H1 (cell line): ENCODE results near the gene SLC22A23. TPM values are rescaled to one million over a fixed set of nuclear protein-coding genes. Genes with fewer than 3 reads are reported as not detected.

ENCODE experiments used
- CTCF ChIA-PET: fragments of 300-600 bp; sonication (Branson Sonifier 250); formaldehyde crosslinking; loops from one replicate; lab custom pipeline; 2021; ENCODE audit not compliant: partially characterized antibody; lab: Charles Lee
- POLR2A ChIA-PET: fragments of 300-600 bp; sonication (Branson Sonifier 250); formaldehyde crosslinking; loops from one replicate; lab custom pipeline; 2021; ENCODE audit warnings: inconsistent platforms; ENCODE audit not compliant: partially characterized antibody; lab: Charles Lee
- DNase-seq, 2 experiments: peaks; one replicate each; pipeline versions ENCODE4 v3.0.0 to v3.0.0-alpha.2; 2010 to 2022; ENCODE audit warnings: low spot score in 2 of 2, low read depth in 1 of 2, mixed read lengths in 1 of 2
- FAIRE-seq: peaks from 2 replicates; lab custom pipeline; 2011; peaks lifted over from hg19 to GRCh38; lab: Jason Lieb, UNC
- H2AFZ ChIP-seq: 2 replicates; pipeline ENCODE4 v1.8.1; 2012; ENCODE audit warnings: low read length, inconsistent platforms
- H2AK5ac ChIP-seq: 2 replicates; pipeline ENCODE4 v1.6.1; 2013; ENCODE audit warnings: low read depth, low read length
- H2BK120ac ChIP-seq: replicated peaks from 2 replicates; pipeline ENCODE3; 2013; ENCODE audit warnings: low read depth, low read length, inconsistent platforms
- H2BK12ac ChIP-seq: 2 replicates; pipeline ENCODE4 v1.6.1; 2013; ENCODE audit warnings: low read depth, low read length
- H2BK15ac ChIP-seq: 2 replicates; pipeline ENCODE4 v1.6.1; 2013; ENCODE audit warnings: low read length
- H2BK20ac ChIP-seq: 2 replicates; pipeline ENCODE4 v1.6.1; 2013; ENCODE audit warnings: low read length
- H2BK5ac ChIP-seq: 2 replicates; pipeline ENCODE4 v1.6.1; 2013; ENCODE audit warnings: low read depth, low read length
- H3K14ac ChIP-seq: 2 replicates; pipeline ENCODE4 v1.6.1; 2013; ENCODE audit warnings: inconsistent platforms; ENCODE audit not compliant: insufficient read length
- H3K18ac ChIP-seq: 2 replicates; pipeline ENCODE4 v1.6.1; 2013; ENCODE audit warnings: low read length; ENCODE audit errors: extremely low read depth
- H3K23ac ChIP-seq: 2 replicates; pipeline ENCODE4 v1.6.1; 2013; ENCODE audit warnings: inconsistent platforms; ENCODE audit not compliant: insufficient read length
- H3K23me2 ChIP-seq: 2 replicates; pipeline ENCODE4 v1.6.1; 2013; ENCODE audit warnings: low read depth, low read length
- H3K27ac ChIP-seq: 2 replicates; pipeline ENCODE4 v1.6.1; 2011; ENCODE audit warnings: low read depth, low read length, inconsistent platforms
- H3K27me3 ChIP-seq, 4 experiments: replicated peaks in 1 of 4; 1 replicate in 1 of 4; 2 replicates in 3 of 4; pipeline versions ENCODE4 v1.6.1 to v1.8.1; 2011 to 2013; ENCODE audit warnings: low read length in 3 of 4, mild to moderate bottlenecking in 3 of 4, inconsistent platforms in 2 of 4, mixed read lengths in 2 of 4, moderate library complexity in 1 of 4; ENCODE audit not compliant: control insufficient read depth in 3 of 4, insufficient read depth in 3 of 4; ENCODE audit errors: extremely low read depth in 1 of 4
- H3K36me3 ChIP-seq, 4 experiments: 2 replicates each; pipeline versions ENCODE4 v1.6.1 to v1.8.1; 2011 to 2013; ENCODE audit warnings: mild to moderate bottlenecking in 4 of 4, low read length in 3 of 4, moderate library complexity in 2 of 4, control low read depth in 1 of 4, inconsistent platforms in 1 of 4; ENCODE audit not compliant: insufficient read depth in 4 of 4, control insufficient read depth in 2 of 4
- H3K4ac ChIP-seq: replicated peaks from 2 replicates; pipeline ENCODE3; 2013; ENCODE audit warnings: low read length, low read depth, mixed read lengths, inconsistent platforms; ENCODE audit not compliant: insufficient read length
- H3K4me1 ChIP-seq, 4 experiments: replicated peaks in 1 of 4; 1 replicate in 1 of 4; 2 replicates in 3 of 4; pipeline versions ENCODE4 v1.6.1 to v1.8.1; 2011 to 2013; ENCODE audit warnings: low read length in 3 of 4, inconsistent platforms in 2 of 4, mixed read lengths in 1 of 4; ENCODE audit not compliant: insufficient read depth in 4 of 4, control insufficient read depth in 3 of 4
- H3K4me2 ChIP-seq, 2 experiments: 2 replicates each; pipeline versions ENCODE4 v1.6.1 to v1.8.1; 2011 to 2013; ENCODE audit warnings: low read depth in 2 of 2, low read length in 2 of 2, control low read depth in 1 of 2, inconsistent platforms in 1 of 2, mild to moderate bottlenecking in 1 of 2; ENCODE audit not compliant: insufficient read depth in 1 of 2
- H3K4me3 ChIP-seq, 4 experiments: fragments of 200-600, 300-600 bp in 1 of 4; sonication (generic), shearing (Covaris generic), sonication (Bioruptor Twin) in 1 of 4; 2 replicates each; pipeline versions ENCODE4 v1.5.1 to v1.8.1; 2011 to 2016; ENCODE audit warnings: low read length in 4 of 4, low read depth in 3 of 4, control low read depth in 2 of 4, inconsistent platforms in 2 of 4, mild to moderate bottlenecking in 2 of 4, mixed read lengths in 1 of 4, moderate library complexity in 1 of 4; ENCODE audit not compliant: insufficient read depth in 2 of 4; ENCODE audit errors: extremely low read depth in 1 of 4
- H3K56ac ChIP-seq: replicated peaks from 2 replicates; pipeline ENCODE3; 2013; ENCODE audit warnings: low read depth, mild to moderate bottlenecking, mixed read lengths, low read length, inconsistent platforms; ENCODE audit not compliant: insufficient read length
- H3K79me1 ChIP-seq: 2 replicates; pipeline ENCODE4 v1.6.1; 2013; ENCODE audit warnings: low read depth, low read length, control low read depth
- H3K79me2 ChIP-seq, 2 experiments: 2 replicates each; pipeline versions ENCODE4 v1.6.1 to v1.8.1; 2012 to 2013; ENCODE audit warnings: low read length in 2 of 2, mild to moderate bottlenecking in 2 of 2, inconsistent platforms in 1 of 2; ENCODE audit not compliant: insufficient read depth in 2 of 2, control insufficient read depth in 1 of 2
- H3K9ac ChIP-seq, 4 experiments: replicated peaks in 1 of 4; 1 replicate in 1 of 4; 2 replicates in 3 of 4; pipeline versions ENCODE4 v1.6.1 to v1.8.1; 2011 to 2013; ENCODE audit warnings: low read depth in 3 of 4, low read length in 3 of 4, control low read depth in 2 of 4, mild to moderate bottlenecking in 2 of 4, moderate library complexity in 2 of 4, inconsistent platforms in 1 of 4; ENCODE audit errors: extremely low read depth in 1 of 4
- H3K9me3 ChIP-seq, 2 experiments: 2 replicates each; pipeline versions ENCODE4 v1.6.1 to v1.8.1; 2012 to 2013; ENCODE audit warnings: mild to moderate bottlenecking in 2 of 2, moderate library complexity in 2 of 2, control low read depth in 1 of 2, inconsistent platforms in 1 of 2, low read depth in 1 of 2, low read length in 1 of 2, mixed read lengths in 1 of 2; ENCODE audit not compliant: insufficient read depth in 2 of 2
- H4K20me1 ChIP-seq, 2 experiments: replicated peaks in 1 of 2; 2 replicates each; pipeline versions ENCODE3 to v1.8.1; 2011 to 2013; ENCODE audit warnings: inconsistent platforms in 2 of 2, low read length in 2 of 2, mild to moderate bottlenecking in 1 of 2; ENCODE audit not compliant: insufficient read depth in 2 of 2, control insufficient read depth in 1 of 2
- H4K5ac ChIP-seq: 2 replicates; pipeline ENCODE4 v1.6.1; 2013; ENCODE audit warnings: low read length, low read depth, mixed read lengths, inconsistent platforms; ENCODE audit not compliant: insufficient read length
- H4K8ac ChIP-seq: 2 replicates; pipeline ENCODE4 v1.8.0; 2013; ENCODE audit warnings: mild to moderate bottlenecking, moderate library complexity, low read length, inconsistent platforms; ENCODE audit not compliant: insufficient read depth; ENCODE audit errors: extremely low read depth
- H4K91ac ChIP-seq: replicated peaks from 2 replicates; pipeline ENCODE3; 2013; ENCODE audit warnings: low read length, mixed read lengths, inconsistent platforms; ENCODE audit not compliant: insufficient read length
- CEBPB ChIP-seq: IDR thresholded peaks from 2 replicates; pipeline ENCODE4 v1.6.1; 2012; ENCODE audit warnings: low read depth, low read length
- HDAC6 ChIP-seq: IDR thresholded peaks from one replicate; pipeline ENCODE4 v1.7.1; 2012; ENCODE audit warnings: low read depth, mild to moderate bottlenecking, inconsistent platforms, low read length, moderate library complexity
- JUND ChIP-seq: IDR thresholded peaks from 2 replicates; pipeline ENCODE4 v1.6.1; 2011; ENCODE audit warnings: mild to moderate bottlenecking, improper control_type of control experiment, low read length
- NANOG ChIP-seq: IDR thresholded peaks from 2 replicates; pipeline ENCODE4 v1.6.1; 2011; ENCODE audit warnings: low read length, low read depth, mild to moderate bottlenecking, inconsistent platforms; ENCODE audit not compliant: insufficient read depth, poor library complexity, severe bottlenecking
- PHF8 ChIP-seq: fragments of 200-600 bp; sonication (generic); conservative IDR thresholded peaks from 2 replicates; pipeline ENCODE4 v1.7.1; 2012; ENCODE audit warnings: low read depth, mild to moderate bottlenecking, inconsistent platforms, low read length, moderate library complexity
- RBBP5 ChIP-seq: IDR thresholded peaks from 2 replicates; pipeline ENCODE4 v1.7.1; 2012; ENCODE audit warnings: low read depth, mild to moderate bottlenecking, inconsistent platforms, low read length, moderate library complexity, borderline replicate concordance
- SIN3A ChIP-seq, 2 experiments: IDR thresholded peaks in 1 of 2; conservative IDR thresholded peaks in 1 of 2; 2 replicates each; pipeline ENCODE4 v1.6.1; 2011 to 2012; ENCODE audit warnings: low read length in 2 of 2, improper control_type of control experiment in 1 of 2, low read depth in 1 of 2, mild to moderate bottlenecking in 1 of 2
- SUZ12 ChIP-seq: fragments of 200-600 bp; sonication (generic); IDR thresholded peaks from 2 replicates; pipeline ENCODE4 v1.6.1; 2012; ENCODE audit warnings: mild to moderate bottlenecking, inconsistent platforms, low read length, moderate library complexity, mixed read lengths
- TAF7 ChIP-seq: optimal IDR thresholded peaks from 2 replicates; pipeline ENCODE3; 2011; ENCODE audit warnings: low read depth, mild to moderate bottlenecking, inconsistent platforms, low read length, moderate library complexity, borderline replicate concordance
- ZNF274 ChIP-seq: IDR thresholded peaks from 2 replicates; pipeline ENCODE4 v1.7.0; 2012; ENCODE audit warnings: low read length, borderline replicate concordance; ENCODE audit errors: extremely low read depth
- WGBS, 2 experiments: shearing (Covaris generic) in 1 of 2; methylation state at CpG; one replicate each; pipeline versions ENCODE4 v1.1.6 to v1.1.7; 2013 to 2015; ENCODE audit warnings: low lambda C conversion rate in 2 of 2, mixed read lengths in 2 of 2, inconsistent platforms in 1 of 2, low coverage in 1 of 2, missing lambda C conversion rate in 1 of 2; ENCODE audit not compliant: insufficient replicate concordance in 2 of 2, insufficient coverage in 1 of 2, insufficient read length in 1 of 2; ENCODE audit errors: extremely low coverage in 1 of 2, missing lambda C conversion rate in 1 of 2; 5-methylcytosine and 5-hydroxymethylcytosine counted together
- polyA plus RNA-seq, 7 experiments: library from polyadenylated mRNA; depleted of rRNA in 3 of 7; stranded (reverse) in 5 of 7; unstranded in 2 of 7; fragments of >200 nt in 5 of 7; fragments of 200-250 nt in 2 of 7; gene quantifications; 1 replicate in 5 of 7; 2 replicates in 1 of 7; 4 replicates in 1 of 7; pipeline versions ENCODE4 v1.2.1 to v1.2.3, GENCODE V29; 2011 to 2013; ENCODE audit warnings: missing spikeins in 2 of 7, mixed read lengths in 2 of 7
- total RNA-seq: library from RNA; stranded (reverse); fragmentation: NEBNext Ultra II Directional; extraction: Animal tissue kit (Norgen Biotek cat#: 25700); gene quantifications from 2 replicates; pipeline ENCODE4 v1.2.1, GENCODE V29; 2021
- TF ChIP-seq, protein P1 (sequence below), 3 experiments: IDR thresholded peaks; 1 replicate in 2 of 3; 2 replicates in 1 of 3; pipeline versions ENCODE4 v1.5.1 to v1.6.1; 2011; ENCODE audit warnings: low read length in 3 of 3, mild to moderate bottlenecking in 3 of 3, inconsistent platforms in 2 of 3, low read depth in 1 of 3, moderate library complexity in 1 of 3; ENCODE audit not compliant: insufficient read depth in 1 of 3; ENCODE audit errors: control extremely low read depth in 1 of 3

The SLC22A23 gene
- total and polyA plus RNA-seq, 2 of the 8 experiments (the other 6 are each of a cell fraction or from before 2014, with no cell fraction given), result 9.9 to 38.4 TPM

GRCh38 chr6:3326981-3327380, 129.9 kb downstream of the SLC22A23 start:
- POLR2A ChIA-PET, result no interaction called here
- WGBS, 2 experiments, result 80% methylated on average over 9 of the region's 9 CpGs; no CpG with 5 or more reads in 1 of the 2 experiments
- DNase-seq, result no peak
- TF ChIP-seq TAF7, result no peak
- TF ChIP-seq SUZ12, result no peak
- TF ChIP-seq HDAC6, result no peak
- no peak for TF ChIP-seq JUND
- TF ChIP-seq NANOG, result no peak
- no peak for TF ChIP-seq PHF8
- TF ChIP-seq, protein P1, sequence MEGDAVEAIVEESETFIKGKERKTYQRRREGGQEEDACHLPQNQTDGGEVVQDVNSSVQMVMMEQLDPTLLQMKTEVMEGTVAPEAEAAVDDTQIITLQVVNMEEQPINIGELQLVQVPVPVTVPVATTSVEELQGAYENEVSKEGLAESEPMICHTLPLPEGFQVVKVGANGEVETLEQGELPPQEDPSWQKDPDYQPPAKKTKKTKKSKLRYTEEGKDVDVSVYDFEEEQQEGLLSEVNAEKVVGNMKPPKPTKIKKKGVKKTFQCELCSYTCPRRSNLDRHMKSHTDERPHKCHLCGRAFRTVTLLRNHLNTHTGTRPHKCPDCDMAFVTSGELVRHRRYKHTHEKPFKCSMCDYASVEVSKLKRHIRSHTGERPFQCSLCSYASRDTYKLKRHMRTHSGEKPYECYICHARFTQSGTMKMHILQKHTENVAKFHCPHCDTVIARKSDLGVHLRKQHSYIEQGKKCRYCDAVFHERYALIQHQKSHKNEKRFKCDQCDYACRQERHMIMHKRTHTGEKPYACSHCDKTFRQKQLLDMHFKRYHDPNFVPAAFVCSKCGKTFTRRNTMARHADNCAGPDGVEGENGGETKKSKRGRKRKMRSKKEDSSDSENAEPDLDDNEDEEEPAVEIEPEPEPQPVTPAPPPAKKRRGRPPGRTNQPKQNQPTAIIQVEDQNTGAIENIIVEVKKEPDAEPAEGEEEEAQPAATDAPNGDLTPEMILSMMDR (IDR thresholded peaks at IDR 0.05; ENCODE audit: control extremely low read depth in 1 of 3, insufficient read depth in 1 of 3, low read depth in 1 of 3, low read length in 3 of 3), result no peak
- TF ChIP-seq CEBPB, result no peak
- no peak for TF ChIP-seq ZNF274
- no peak for TF ChIP-seq RBBP5
- no peak for TF ChIP-seq SIN3A (conservative IDR thresholded peaks at IDR 0.05 in 1 of 2, IDR thresholded peaks at IDR 0.05 in 1 of 2; ENCODE audit: low read depth in 1 of 2, low read length in 2 of 2)

More at GRCh38 chr6:3326981-3327380, 129.9 kb downstream of the SLC22A23 start:
- H3K18ac ChIP-seq, result no peak overlapping the region
- H3K4ac ChIP-seq, result no peak overlapping the region
- H3K9ac ChIP-seq, result no peak overlapping the region; a peak in 1 of 7 replicates
- H2BK12ac ChIP-seq, result no peak overlapping the region
- peaks cover 0 to 1% (median 0%) of the 10 kb centered on the region in 4 experiments; a peak in 1 of 8 replicates for H3K36me3 ChIP-seq
- no peak overlapping the region for H3K14ac ChIP-seq
- H2BK15ac ChIP-seq, result no peak overlapping the region
- H4K5ac ChIP-seq, result no peak overlapping the region
- H2AK5ac ChIP-seq, result no peak overlapping the region
- CTCF ChIA-PET, result interaction anchor here (1.4 kb wide), 1 partner anchor 12 kb away, joined by 4 read pairs; no protein-coding TSS in a partner anchor
- no peak for FAIRE-seq
- H4K91ac ChIP-seq, result no peak overlapping the region
- H2BK120ac ChIP-seq, result no peak overlapping the region
- H4K20me1 ChIP-seq, result no peaks in the 10 kb centered on the region
- H2AFZ ChIP-seq, result no peak overlapping the region
- no peak overlapping the region for H3K4me2 ChIP-seq
- H3K9me3 ChIP-seq, result no peaks in the 10 kb centered on the region
- no peak overlapping the region for H3K56ac ChIP-seq
- no peaks in the 10 kb centered on the region for H3K27me3 ChIP-seq
- H3K79me1 ChIP-seq, result peaks cover 2% of the 10 kb centered on the region; the same call in 1 of the 2 replicates
- peaks cover 0 to 5% of the 10 kb centered on the region in 2 experiments; a peak in 2 of 4 replicates for H3K79me2 ChIP-seq
- H3K23ac ChIP-seq, result no peak overlapping the region
- H3K23me2 ChIP-seq, result no peaks in the 10 kb centered on the region
- no peak overlapping the region for H4K8ac ChIP-seq
- no peak overlapping the region for H3K4me3 ChIP-seq
- peaks cover 0 to 14% (median 6%) of the 10 kb centered on the region in 4 experiments; a peak in 6 of 7 replicates for H3K4me1 ChIP-seq
- no peak overlapping the region for H2BK5ac ChIP-seq
- H2BK20ac ChIP-seq, result 0 out of 2 replicates have a peak overlapping the region, but pooled peaks have one; percentile 75
- H3K27ac ChIP-seq, result no peak overlapping the region
